Daoy (cell line): Measurements from ENCODE around the gene TRERF1. TPM values are rescaled to one million over a fixed set of nuclear protein-coding genes. Genes with fewer than 3 reads are reported as not detected.
"Not testable (repeated sequence)": the region's sequence is repeated elsewhere in the genome, so short reads cannot be mapped to it uniquely, and the experiment has no call there.

Source experiments
- DNase-seq: peaks from one replicate; pipeline ENCODE4 v3.0.0-alpha.2; 2015; ENCODE audit warnings: low read depth
- total RNA-seq: library from RNA; depleted of rRNA; stranded (reverse); fragments of >200 nt; shearing (Covaris generic); gene quantifications from 2 replicates; pipeline ENCODE4 v1.2.3, GENCODE V29; 2014

TRERF1 gene
- total RNA-seq, 1 experiment from 2014 or later: 3.8 TPM

GRCh38 chr6:42449917-42450476 is 1.7 kb downstream of the TRERF1 start:
- DNase-seq: no peak

GRCh38 chr6:42448927-42449659 is 2.6 kb downstream of the TRERF1 start:
- DNase-seq: no peak

- DNase-seq: no peak
These were observed 3.3 kb downstream of the TRERF1 start for GRCh38 chr6:42448391-42448790.

GRCh38 chr6:42446996-42447395 is 4.7 kb downstream of the TRERF1 start:
- no peak for DNase-seq

GRCh38 chr6:42446370-42446769 is 5.4 kb downstream of the TRERF1 start:
- DNase-seq: no peak

GRCh38 chr6:42445955-42446354 is 5.8 kb downstream of the TRERF1 start:
- DNase-seq: not testable (repeated sequence)

- no peak for DNase-seq
These were observed 8.2 kb downstream of the TRERF1 start for GRCh38 chr6:42443312-42444060.

GRCh38 chr6:42441697-42442081 is 10.0 kb downstream of the TRERF1 start:
- DNase-seq: no peak

- no peak for DNase-seq
These were observed 10.7 kb downstream of the TRERF1 start for GRCh38 chr6:42440778-42441696.

- no peak for DNase-seq
These were observed 11.7 kb downstream of the TRERF1 start for GRCh38 chr6:42440027-42440426.

- DNase-seq: no peak
These were observed 14.9 kb downstream of the TRERF1 start for GRCh38 chr6:42436825-42437224.

- no peak for DNase-seq
These were observed 17.5 kb downstream of the TRERF1 start for GRCh38 chr6:42434237-42434636.

- no peak for DNase-seq
These were observed 18.3 kb downstream of the TRERF1 start for GRCh38 chr6:42433409-42433808.

- no peak for DNase-seq
These were observed 19.8 kb downstream of the TRERF1 start for GRCh38 chr6:42431877-42432276.

GRCh38 chr6:42431356-42431755 is 20.4 kb downstream of the TRERF1 start:
- DNase-seq: no peak

- DNase-seq: no peak
These were observed 21.9 kb downstream of the TRERF1 start for GRCh38 chr6:42429836-42430235.

- no peak for DNase-seq
These were observed 22.6 kb downstream of the TRERF1 start for GRCh38 chr6:42429042-42429585.

- peak; percentile 38 for DNase-seq
These were observed 23.2 kb downstream of the TRERF1 start for GRCh38 chr6:42428326-42429041.

- DNase-seq: no peak
These were observed 23.9 kb downstream of the TRERF1 start for GRCh38 chr6:42427871-42428270.

GRCh38 chr6:42426191-42426590 is 25.5 kb downstream of the TRERF1 start:
- DNase-seq: no peak

GRCh38 chr6:42424906-42425474 is 26.7 kb downstream of the TRERF1 start:
- DNase-seq: no peak
